OCI-LY1 (cell line): ENCODE data around the gene GNG4.

Experiments
- CTCF ChIP-seq: fragments of 200-600 bp; sonication (generic), shearing (Covaris generic); IDR thresholded peaks from 2 replicates; pipeline ENCODE4 v1.5.1; 2017; ENCODE audit warnings: mild to moderate bottlenecking, antibody characterized with exemption, low read length, moderate library complexity, mixed read lengths
- EZH2 ChIP-seq: fragments of 200-600 bp; sonication (generic), shearing (Covaris generic); IDR thresholded peaks from 2 replicates; pipeline ENCODE4 v1.8.0; 2017; ENCODE audit warnings: borderline replicate concordance, mixed run types, mild to moderate bottlenecking, antibody characterized with exemption, low read length, moderate library complexity, mixed read lengths

GRCh38 chr1:235556807-235557206 is 92.8 kb downstream of the GNG4 start:
- no peak for TF ChIP-seq CTCF
- no peak for TF ChIP-seq EZH2
